ENCODE measurements around the gene NRG2. TPM values are rescaled to one million over a fixed set of nuclear protein-coding genes. Genes with fewer than 3 reads are reported as not detected.

Gene NRG2
- total RNA-seq, 2 experiments from 2014 or later = 0.08 to 0.17 TPM

DNA sequence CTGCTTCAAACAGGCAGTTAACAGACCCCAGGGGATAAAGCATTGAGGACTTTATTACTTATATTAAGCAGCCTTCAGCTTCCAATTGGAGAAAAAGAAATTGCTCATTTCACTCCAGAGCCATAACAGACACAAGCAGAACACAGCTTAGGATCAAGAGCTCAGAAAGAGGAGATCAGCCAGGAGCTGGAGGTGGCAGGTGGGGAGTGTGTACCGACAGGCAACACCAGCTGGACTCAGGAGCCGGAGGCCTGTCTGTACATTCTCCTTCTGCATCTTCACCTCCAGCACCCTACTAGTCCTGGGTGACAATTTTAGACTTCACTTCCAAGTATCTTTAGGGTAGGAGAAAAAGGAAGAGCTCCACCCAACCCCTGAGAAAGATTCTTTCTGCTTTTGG, 35.8 kb downstream of the NRG2 start:
- H3K36me3 Mint-ChIP-seq (ENCODE audit: low read depth) = no peaks in the 10 kb centered on the region
- Histone ChIP-seq H3K27ac (ENCODE audit: low read depth in 1 of 2, low read length in 2 of 2) (no peak overlapping the region), H3K4me1 (ENCODE audit: insufficient read depth, low read length) (no peaks in the 10 kb centered on the region), H3K4me3 (ENCODE audit: low read length) (no peak overlapping the region), H3K36me3 (ENCODE audit: insufficient read depth, low read length) (no peaks in the 10 kb centered on the region), H3K27me3 (ENCODE audit: control insufficient read depth in 1 of 2, insufficient read depth in 2 of 2, low read length in 2 of 2) (peaks cover 14 to 15% of the 10 kb centered on the region in 2 experiments), H3K9me3 (ENCODE audit: control insufficient read depth in 1 of 2, insufficient read depth in 1 of 2, low read length in 2 of 2) (no peaks in the 10 kb centered on the region)
- CTCF ChIA-PET = no interaction called here
- ATAC-seq (ENCODE audit: poor library complexity) (no peak), DNase-seq (no peak)
- H3K4me3 Mint-ChIP-seq = no peak overlapping the region
- POLR2A ChIA-PET = no interaction called here
- intact Hi-C loops (cut with DNase I, micrococcal nuclease) = no loop called here
- no peak overlapping the region for H3K27ac Mint-ChIP-seq
- no peaks in the 10 kb centered on the region for H3K4me1 Mint-ChIP-seq (ENCODE audit: low read depth)
- TF ChIP-seq, protein P1, sequence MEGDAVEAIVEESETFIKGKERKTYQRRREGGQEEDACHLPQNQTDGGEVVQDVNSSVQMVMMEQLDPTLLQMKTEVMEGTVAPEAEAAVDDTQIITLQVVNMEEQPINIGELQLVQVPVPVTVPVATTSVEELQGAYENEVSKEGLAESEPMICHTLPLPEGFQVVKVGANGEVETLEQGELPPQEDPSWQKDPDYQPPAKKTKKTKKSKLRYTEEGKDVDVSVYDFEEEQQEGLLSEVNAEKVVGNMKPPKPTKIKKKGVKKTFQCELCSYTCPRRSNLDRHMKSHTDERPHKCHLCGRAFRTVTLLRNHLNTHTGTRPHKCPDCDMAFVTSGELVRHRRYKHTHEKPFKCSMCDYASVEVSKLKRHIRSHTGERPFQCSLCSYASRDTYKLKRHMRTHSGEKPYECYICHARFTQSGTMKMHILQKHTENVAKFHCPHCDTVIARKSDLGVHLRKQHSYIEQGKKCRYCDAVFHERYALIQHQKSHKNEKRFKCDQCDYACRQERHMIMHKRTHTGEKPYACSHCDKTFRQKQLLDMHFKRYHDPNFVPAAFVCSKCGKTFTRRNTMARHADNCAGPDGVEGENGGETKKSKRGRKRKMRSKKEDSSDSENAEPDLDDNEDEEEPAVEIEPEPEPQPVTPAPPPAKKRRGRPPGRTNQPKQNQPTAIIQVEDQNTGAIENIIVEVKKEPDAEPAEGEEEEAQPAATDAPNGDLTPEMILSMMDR (IDR thresholded peaks at IDR 0.05) = no peak
- no peaks in the 10 kb centered on the region for H3K9me3 Mint-ChIP-seq
- H3K27me3 Mint-ChIP-seq = peaks cover 33% of the 10 kb centered on the region

DNA sequence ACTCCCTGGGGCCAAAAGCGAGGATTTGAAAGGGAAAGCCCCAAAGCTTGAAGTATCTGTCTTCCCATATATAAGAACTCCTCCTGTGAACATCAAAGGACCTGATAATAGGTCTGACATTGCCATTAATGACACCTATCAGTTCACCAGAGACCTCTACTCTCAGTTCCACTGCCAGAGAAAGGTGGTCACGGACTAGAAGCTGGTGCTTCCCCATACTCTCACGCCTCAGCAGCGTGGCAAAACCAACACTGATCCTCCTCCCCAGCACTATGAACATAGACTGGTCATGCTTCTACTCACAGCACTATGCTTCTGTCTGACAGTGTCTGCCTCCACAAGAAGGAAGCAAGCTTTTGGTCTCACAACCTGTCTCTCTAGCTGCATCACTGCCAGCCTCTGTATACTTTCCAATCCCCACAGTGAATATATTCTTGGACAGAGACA, 37.9 kb downstream of the NRG2 start:
- no peaks in the 10 kb centered on the region for H3K9me3 ChIP-seq (ENCODE audit: control insufficient read depth in 1 of 2, insufficient read depth in 1 of 2, low read length in 2 of 2)
- no peaks in the 10 kb centered on the region for H3K9me3 Mint-ChIP-seq
- H3K4me1 Mint-ChIP-seq (ENCODE audit: low read depth) = no peaks in the 10 kb centered on the region
- TF ChIP-seq, protein P1 (IDR thresholded peaks at IDR 0.05) = no peak
- ATAC-seq (ENCODE audit: poor library complexity) = no peak
- ChIA-PET CTCF (no interaction called here), POLR2A (no interaction called here)
- H3K4me3 ChIP-seq (ENCODE audit: low read length) = no peak overlapping the region
- peaks cover 45% of the 10 kb centered on the region for H3K27me3 Mint-ChIP-seq
- H3K36me3 ChIP-seq (ENCODE audit: insufficient read depth, low read length) = no peaks in the 10 kb centered on the region
- no peak overlapping the region for H3K4me3 Mint-ChIP-seq
- intact Hi-C loops (cut with DNase I, micrococcal nuclease) = no loop called here
- H3K36me3 Mint-ChIP-seq (ENCODE audit: low read depth) = no peaks in the 10 kb centered on the region
- H3K27me3 ChIP-seq (ENCODE audit: control insufficient read depth in 1 of 2, insufficient read depth in 2 of 2, low read length in 2 of 2) = peaks cover 18 to 22% of the 10 kb centered on the region in 2 experiments
- no peak overlapping the region for H3K27ac ChIP-seq (ENCODE audit: low read depth in 1 of 2, low read length in 2 of 2)
- no peak for DNase-seq
- H3K4me1 ChIP-seq (ENCODE audit: insufficient read depth, low read length) = no peaks in the 10 kb centered on the region
- no peak overlapping the region for H3K27ac Mint-ChIP-seq

DNA sequence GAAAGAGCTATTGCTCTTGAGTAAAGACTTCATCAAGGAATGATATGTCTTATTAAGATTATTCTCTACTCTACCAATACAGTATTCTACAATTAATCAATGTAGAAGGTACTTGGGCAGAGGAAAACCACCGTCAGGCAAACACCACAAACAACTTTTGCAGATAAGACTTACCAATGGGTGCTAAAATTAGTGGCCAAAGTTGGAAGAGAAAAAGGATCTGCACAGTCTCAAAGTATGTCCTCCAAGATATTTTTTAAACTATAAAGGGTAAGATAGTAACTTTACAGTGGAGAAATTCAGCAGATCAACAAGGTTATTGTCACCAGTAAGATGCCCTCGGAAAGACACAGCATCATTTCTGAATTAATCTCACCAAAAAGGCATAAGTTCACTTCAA, 38.9 kb downstream of the NRG2 start:
- ChIA-PET POLR2A (no interaction called here), CTCF (no interaction called here)
- TF ChIP-seq, protein P1 (IDR thresholded peaks at IDR 0.05) = no peak
- Mint-ChIP-seq H3K4me1 (ENCODE audit: low read depth) (no peaks in the 10 kb centered on the region), H3K27ac (no peak overlapping the region), H3K36me3 (ENCODE audit: low read depth) (no peaks in the 10 kb centered on the region), H3K9me3 (no peaks in the 10 kb centered on the region), H3K27me3 (peaks cover 50% of the 10 kb centered on the region), H3K4me3 (no peak overlapping the region)
- DNase-seq (no peak), ATAC-seq (ENCODE audit: poor library complexity) (no peak)
- Histone ChIP-seq H3K9me3 (ENCODE audit: control insufficient read depth in 1 of 2, insufficient read depth in 1 of 2, low read length in 2 of 2) (no peaks in the 10 kb centered on the region), H3K27me3 (ENCODE audit: control insufficient read depth in 1 of 2, insufficient read depth in 2 of 2, low read length in 2 of 2) (peaks cover 23 to 31% of the 10 kb centered on the region in 2 experiments), H3K36me3 (ENCODE audit: insufficient read depth, low read length) (no peaks in the 10 kb centered on the region), H3K4me3 (ENCODE audit: low read length) (no peak overlapping the region), H3K27ac (ENCODE audit: low read depth in 1 of 2, low read length in 2 of 2) (no peak overlapping the region), H3K4me1 (ENCODE audit: insufficient read depth, low read length) (no peaks in the 10 kb centered on the region)
- intact Hi-C loops (cut with DNase I, micrococcal nuclease) = no loop called here
